Liver (tissue), 9 donors: ENCODE measurements around the gene CYP3A7. TPM values are rescaled to one million over a fixed set of nuclear protein-coding genes. Genes with fewer than 3 reads are reported as not detected.
A peak's percentile ranks its signal among the peaks of the same experiment; 100 is the strongest.

Experiments
- DNase-seq: peaks from one replicate; pipeline ENCODE4 v3.0.0-alpha.2; 2017; ENCODE audit warnings: low spot score
- H3K27ac ChIP-seq, 2 donors: one replicate each; pipeline ENCODE4 v1.7.0; 2013; ENCODE audit warnings: inconsistent platforms in 2 of 2, low read length in 2 of 2, control low read depth in 1 of 2, low read depth in 1 of 2, mild to moderate bottlenecking in 1 of 2
- H3K27me3 ChIP-seq, 4 donors: one replicate each; pipeline versions ENCODE4 v1.6.1 to v1.7.0; 2013; ENCODE audit warnings: low read length in 3 of 4, inconsistent platforms in 1 of 4, mild to moderate bottlenecking in 1 of 4, moderate library complexity in 1 of 4; ENCODE audit not compliant: control insufficient read depth in 4 of 4, insufficient read depth in 4 of 4
- H3K36me3 ChIP-seq, 4 donors: one replicate each; pipeline versions ENCODE4 v1.6.1 to v1.7.0; 2013; ENCODE audit warnings: low read length in 3 of 4, mild to moderate bottlenecking in 3 of 4, low read depth in 1 of 4, moderate library complexity in 1 of 4; ENCODE audit not compliant: control insufficient read depth in 4 of 4, insufficient read depth in 3 of 4
- H3K4me1 ChIP-seq, 4 donors: one replicate each; pipeline versions ENCODE4 v1.6.1 to v1.7.0; 2013; ENCODE audit warnings: low read length in 3 of 4, mild to moderate bottlenecking in 3 of 4, moderate library complexity in 1 of 4; ENCODE audit not compliant: control insufficient read depth in 4 of 4, insufficient read depth in 4 of 4
- H3K4me3 ChIP-seq, 3 donors: one replicate each; pipeline versions ENCODE4 v1.6.1 to v1.7.0; 2013; ENCODE audit warnings: low read length in 3 of 3, control low read depth in 1 of 3, low read depth in 1 of 3, mild to moderate bottlenecking in 1 of 3
- H3K9ac ChIP-seq, 2 donors: one replicate each; pipeline ENCODE4 v1.7.0; 2013; ENCODE audit warnings: low read length in 2 of 2, mild to moderate bottlenecking in 2 of 2, moderate library complexity in 2 of 2, control low read depth in 1 of 2, low read depth in 1 of 2
- H3K9me3 ChIP-seq, 4 donors: one replicate each; pipeline versions ENCODE4 v1.6.1 to v1.7.0; 2013; ENCODE audit warnings: low read length in 3 of 4; ENCODE audit not compliant: control insufficient read depth in 4 of 4
- EGR1 ChIP-seq, 2 donors: IDR thresholded peaks; 2 replicates each; pipeline ENCODE4 v1.6.1; 2016 to 2018; ENCODE audit warnings: antibody characterized with exemption in 2 of 2, low read depth in 2 of 2
- FOXA1 ChIP-seq: IDR thresholded peaks from 2 replicates; pipeline ENCODE4 v1.6.1; 2016; ENCODE audit warnings: antibody characterized with exemption
- FOXA2 ChIP-seq: IDR thresholded peaks from 2 replicates; pipeline ENCODE4 v1.6.1; 2016; ENCODE audit warnings: antibody characterized with exemption
- GABPA ChIP-seq, 2 donors: IDR thresholded peaks in 1 of 2; conservative IDR thresholded peaks in 1 of 2; 2 replicates each; pipeline ENCODE4 v1.6.1; 2016; ENCODE audit warnings: antibody characterized with exemption in 2 of 2, mild to moderate bottlenecking in 1 of 2, moderate library complexity in 1 of 2
- HNF4A ChIP-seq, 2 donors: conservative IDR thresholded peaks; 2 replicates each; pipeline ENCODE4 v1.6.1; 2016; ENCODE audit warnings: antibody characterized with exemption in 2 of 2, mild to moderate bottlenecking in 2 of 2
- JUND ChIP-seq, 2 donors: IDR thresholded peaks; 2 replicates each; pipeline ENCODE4 v1.6.1; 2016; ENCODE audit warnings: antibody characterized with exemption in 2 of 2
- NR2F2 ChIP-seq: IDR thresholded peaks from 2 replicates; pipeline ENCODE4 v1.6.1; 2016; ENCODE audit warnings: antibody characterized with exemption
- RAD21 ChIP-seq, 2 donors: IDR thresholded peaks; 2 replicates each; pipeline ENCODE4 v1.6.1; 2016; ENCODE audit warnings: antibody characterized with exemption in 2 of 2, mild to moderate bottlenecking in 2 of 2
- RXRA ChIP-seq, 2 donors: IDR thresholded peaks; 2 replicates each; pipeline ENCODE4 v1.6.1; 2017 to 2018; ENCODE audit warnings: antibody characterized with exemption in 2 of 2, mild to moderate bottlenecking in 1 of 2
- SP1 ChIP-seq: IDR thresholded peaks from 2 replicates; pipeline ENCODE4 v1.6.1; 2018; ENCODE audit warnings: antibody characterized with exemption, mild to moderate bottlenecking
- TAF1 ChIP-seq: conservative IDR thresholded peaks from 2 replicates; pipeline ENCODE4 v1.6.1; 2016; ENCODE audit warnings: antibody characterized with exemption, mild to moderate bottlenecking
- YY1 ChIP-seq: IDR thresholded peaks from 2 replicates; pipeline ENCODE4 v1.6.1; 2016; ENCODE audit warnings: antibody characterized with exemption, mild to moderate bottlenecking
- WGBS: extraction: QIAGEN DNeasy Blood & Tissue Kit; methylation state at CpG from one replicate; pipeline ENCODE4 v1.1.7; 2013; 5-methylcytosine and 5-hydroxymethylcytosine counted together
- polyA plus RNA-seq, 2 donors: library from polyadenylated mRNA; stranded (reverse) in 1 of 2; unstranded in 1 of 2; fragments of 200-250 nt in 1 of 2; fragments of >200 nt in 1 of 2; fragmentation: Nextera tagmentation in 1 of 2; extraction: Ambion mirVana in 1 of 2; gene quantifications; one replicate each; pipeline versions ENCODE4 v1.2.1 to v1.2.3, GENCODE V29; 2013 to 2015
- total RNA-seq, 2 donors: library from RNA; depleted of rRNA; stranded (reverse); fragments of >200 nt; gene quantifications; one replicate each; pipeline ENCODE4 v1.2.3, GENCODE V29; 2014
- TF ChIP-seq, protein P1 (sequence below): fragments of 150-350 bp; IDR thresholded peaks from 2 replicates; pipeline ENCODE4 v1.5.1; 2017; ENCODE audit warnings: improper control_type of control experiment, low read depth, low read length; ENCODE audit not compliant: missing input control
- TF ChIP-seq, protein P2 (sequence below): IDR thresholded peaks from 2 replicates; pipeline ENCODE4 v1.6.1; 2016; ENCODE audit warnings: antibody characterized with exemption
- TF ChIP-seq, protein P3 (sequence below): IDR thresholded peaks from 2 replicates; pipeline ENCODE4 v1.6.1; 2016; ENCODE audit warnings: antibody characterized with exemption, mild to moderate bottlenecking
- TF ChIP-seq, protein P4 (sequence below): IDR thresholded peaks from 2 replicates; pipeline ENCODE4 v1.6.1; 2016; ENCODE audit warnings: antibody characterized with exemption
- TF ChIP-seq, protein P5 (sequence below): IDR thresholded peaks from 2 replicates; pipeline ENCODE4 v1.6.1; 2016; ENCODE audit warnings: antibody characterized with exemption
- donor health status: healthy.
- donor health status: healthy.
- donor health status: healthy.
- donor health status: healthy.
- donor health status: healthy.

Gene CYP3A7
- total and polyA plus RNA-seq, 4 donors = 36.1 to 2,448 (median 83.4) TPM

DNA sequence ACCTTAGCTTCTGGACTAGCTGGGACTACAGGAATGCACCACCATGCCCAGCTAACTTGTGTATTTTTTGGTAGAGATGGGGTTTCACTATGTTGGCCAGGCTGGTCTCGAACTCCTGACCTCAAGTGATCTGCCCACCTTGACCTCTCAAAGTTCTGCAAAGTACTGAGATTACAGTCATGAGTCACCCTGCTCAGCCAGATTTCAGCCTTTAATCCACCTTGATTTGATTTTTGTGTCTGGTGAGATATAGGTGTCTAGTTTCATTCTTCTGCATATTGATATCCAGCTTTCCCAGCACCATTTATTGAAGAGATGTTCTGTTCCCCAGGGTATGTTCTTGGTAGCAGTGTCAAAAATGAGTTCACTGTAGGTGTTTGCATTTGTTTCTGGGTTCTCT, 20.1 kb upstream of the CYP3A7 start:
- no peak for TF ChIP-seq GABPA (IDR thresholded peaks at IDR 0.05 in 1 of 2, conservative IDR thresholded peaks at IDR 0.05 in 1 of 2)
- TF ChIP-seq JUND (IDR thresholded peaks at IDR 0.05) = no peak
- TF ChIP-seq FOXA2 = no peak
- no peak for TF ChIP-seq FOXA1
- TF ChIP-seq, protein P1, sequence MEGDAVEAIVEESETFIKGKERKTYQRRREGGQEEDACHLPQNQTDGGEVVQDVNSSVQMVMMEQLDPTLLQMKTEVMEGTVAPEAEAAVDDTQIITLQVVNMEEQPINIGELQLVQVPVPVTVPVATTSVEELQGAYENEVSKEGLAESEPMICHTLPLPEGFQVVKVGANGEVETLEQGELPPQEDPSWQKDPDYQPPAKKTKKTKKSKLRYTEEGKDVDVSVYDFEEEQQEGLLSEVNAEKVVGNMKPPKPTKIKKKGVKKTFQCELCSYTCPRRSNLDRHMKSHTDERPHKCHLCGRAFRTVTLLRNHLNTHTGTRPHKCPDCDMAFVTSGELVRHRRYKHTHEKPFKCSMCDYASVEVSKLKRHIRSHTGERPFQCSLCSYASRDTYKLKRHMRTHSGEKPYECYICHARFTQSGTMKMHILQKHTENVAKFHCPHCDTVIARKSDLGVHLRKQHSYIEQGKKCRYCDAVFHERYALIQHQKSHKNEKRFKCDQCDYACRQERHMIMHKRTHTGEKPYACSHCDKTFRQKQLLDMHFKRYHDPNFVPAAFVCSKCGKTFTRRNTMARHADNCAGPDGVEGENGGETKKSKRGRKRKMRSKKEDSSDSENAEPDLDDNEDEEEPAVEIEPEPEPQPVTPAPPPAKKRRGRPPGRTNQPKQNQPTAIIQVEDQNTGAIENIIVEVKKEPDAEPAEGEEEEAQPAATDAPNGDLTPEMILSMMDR = no peak
- TF ChIP-seq, protein P2, sequence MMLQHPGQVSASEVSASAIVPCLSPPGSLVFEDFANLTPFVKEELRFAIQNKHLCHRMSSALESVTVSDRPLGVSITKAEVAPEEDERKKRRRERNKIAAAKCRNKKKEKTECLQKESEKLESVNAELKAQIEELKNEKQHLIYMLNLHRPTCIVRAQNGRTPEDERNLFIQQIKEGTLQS = no peak
- no peak for TF ChIP-seq RAD21 (IDR thresholded peaks at IDR 0.05)
- no peak for TF ChIP-seq HNF4A (conservative IDR thresholded peaks at IDR 0.05)
- no peak for TF ChIP-seq TAF1
- no peak for TF ChIP-seq SP1
- TF ChIP-seq, protein P3, sequence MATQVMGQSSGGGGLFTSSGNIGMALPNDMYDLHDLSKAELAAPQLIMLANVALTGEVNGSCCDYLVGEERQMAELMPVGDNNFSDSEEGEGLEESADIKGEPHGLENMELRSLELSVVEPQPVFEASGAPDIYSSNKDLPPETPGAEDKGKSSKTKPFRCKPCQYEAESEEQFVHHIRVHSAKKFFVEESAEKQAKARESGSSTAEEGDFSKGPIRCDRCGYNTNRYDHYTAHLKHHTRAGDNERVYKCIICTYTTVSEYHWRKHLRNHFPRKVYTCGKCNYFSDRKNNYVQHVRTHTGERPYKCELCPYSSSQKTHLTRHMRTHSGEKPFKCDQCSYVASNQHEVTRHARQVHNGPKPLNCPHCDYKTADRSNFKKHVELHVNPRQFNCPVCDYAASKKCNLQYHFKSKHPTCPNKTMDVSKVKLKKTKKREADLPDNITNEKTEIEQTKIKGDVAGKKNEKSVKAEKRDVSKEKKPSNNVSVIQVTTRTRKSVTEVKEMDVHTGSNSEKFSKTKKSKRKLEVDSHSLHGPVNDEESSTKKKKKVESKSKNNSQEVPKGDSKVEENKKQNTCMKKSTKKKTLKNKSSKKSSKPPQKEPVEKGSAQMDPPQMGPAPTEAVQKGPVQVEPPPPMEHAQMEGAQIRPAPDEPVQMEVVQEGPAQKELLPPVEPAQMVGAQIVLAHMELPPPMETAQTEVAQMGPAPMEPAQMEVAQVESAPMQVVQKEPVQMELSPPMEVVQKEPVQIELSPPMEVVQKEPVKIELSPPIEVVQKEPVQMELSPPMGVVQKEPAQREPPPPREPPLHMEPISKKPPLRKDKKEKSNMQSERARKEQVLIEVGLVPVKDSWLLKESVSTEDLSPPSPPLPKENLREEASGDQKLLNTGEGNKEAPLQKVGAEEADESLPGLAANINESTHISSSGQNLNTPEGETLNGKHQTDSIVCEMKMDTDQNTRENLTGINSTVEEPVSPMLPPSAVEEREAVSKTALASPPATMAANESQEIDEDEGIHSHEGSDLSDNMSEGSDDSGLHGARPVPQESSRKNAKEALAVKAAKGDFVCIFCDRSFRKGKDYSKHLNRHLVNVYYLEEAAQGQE = no peak
- TF ChIP-seq YY1 = no peak
- no peak for TF ChIP-seq NR2F2
- no peak for DNase-seq
- Histone ChIP-seq H3K4me3 (no peak overlapping the region), H3K27ac (peak overlapping the region in 1 of 2 donors; percentile 13), H3K27me3 (no peaks in the 10 kb centered on the region), H3K36me3 (peaks cover 0 to 9% (median 2%) of the 10 kb centered on the region in 4 donors), H3K9me3 (no peaks in the 10 kb centered on the region), H3K4me1 (no peaks in the 10 kb centered on the region), H3K9ac (no peak overlapping the region)
- WGBS = 85% methylated on average over 1 of the region's 1 CpG

DNA sequence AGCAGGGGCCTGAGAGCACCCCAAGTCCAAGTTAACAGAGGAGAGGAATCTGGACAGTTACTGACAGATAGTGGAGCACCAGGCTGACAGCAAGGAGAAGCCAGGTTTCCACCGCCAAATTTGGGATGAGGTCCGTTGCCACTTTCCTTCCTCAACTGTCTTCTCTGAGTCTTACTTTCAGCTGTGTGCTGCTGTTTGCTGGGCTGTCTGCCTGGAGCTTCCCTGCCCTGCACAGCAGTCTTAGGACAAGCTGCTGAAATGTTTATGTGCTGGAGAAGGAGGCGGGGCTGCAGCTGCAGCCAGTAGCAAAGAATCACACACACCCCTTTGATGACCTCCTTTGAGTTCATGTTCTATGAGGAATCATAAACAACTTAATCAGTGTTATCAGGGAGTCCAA, 17.4 kb upstream of the CYP3A7 start:
- H3K27ac ChIP-seq = no peak overlapping the region
- 78% methylated on average over 3 of the region's 3 CpGs for WGBS
- no peak for DNase-seq
- no peaks in the 10 kb centered on the region for H3K4me1 ChIP-seq
- H3K27me3 ChIP-seq = no peaks in the 10 kb centered on the region
- H3K9me3 ChIP-seq = no peaks in the 10 kb centered on the region
- no peak overlapping the region for H3K4me3 ChIP-seq
- H3K36me3 ChIP-seq = no peaks in the 10 kb centered on the region
- no peak for TF ChIP-seq EGR1 (IDR thresholded peaks at IDR 0.05; ENCODE audit: low read depth in 2 of 2)
- TF ChIP-seq, protein P2 = no peak
- TF ChIP-seq, protein P3 = no peak
- TF ChIP-seq RAD21 (IDR thresholded peaks at IDR 0.05) = no peak
- TF ChIP-seq RXRA (IDR thresholded peaks at IDR 0.05) = no peak
- TF ChIP-seq, protein P4, sequence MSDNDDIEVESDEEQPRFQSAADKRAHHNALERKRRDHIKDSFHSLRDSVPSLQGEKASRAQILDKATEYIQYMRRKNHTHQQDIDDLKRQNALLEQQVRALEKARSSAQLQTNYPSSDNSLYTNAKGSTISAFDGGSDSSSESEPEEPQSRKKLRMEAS = no peak
- TF ChIP-seq FOXA2 = no peak
- TF ChIP-seq GABPA (IDR thresholded peaks at IDR 0.05 in 1 of 2, conservative IDR thresholded peaks at IDR 0.05 in 1 of 2) = no peak
- TF ChIP-seq, protein P5, sequence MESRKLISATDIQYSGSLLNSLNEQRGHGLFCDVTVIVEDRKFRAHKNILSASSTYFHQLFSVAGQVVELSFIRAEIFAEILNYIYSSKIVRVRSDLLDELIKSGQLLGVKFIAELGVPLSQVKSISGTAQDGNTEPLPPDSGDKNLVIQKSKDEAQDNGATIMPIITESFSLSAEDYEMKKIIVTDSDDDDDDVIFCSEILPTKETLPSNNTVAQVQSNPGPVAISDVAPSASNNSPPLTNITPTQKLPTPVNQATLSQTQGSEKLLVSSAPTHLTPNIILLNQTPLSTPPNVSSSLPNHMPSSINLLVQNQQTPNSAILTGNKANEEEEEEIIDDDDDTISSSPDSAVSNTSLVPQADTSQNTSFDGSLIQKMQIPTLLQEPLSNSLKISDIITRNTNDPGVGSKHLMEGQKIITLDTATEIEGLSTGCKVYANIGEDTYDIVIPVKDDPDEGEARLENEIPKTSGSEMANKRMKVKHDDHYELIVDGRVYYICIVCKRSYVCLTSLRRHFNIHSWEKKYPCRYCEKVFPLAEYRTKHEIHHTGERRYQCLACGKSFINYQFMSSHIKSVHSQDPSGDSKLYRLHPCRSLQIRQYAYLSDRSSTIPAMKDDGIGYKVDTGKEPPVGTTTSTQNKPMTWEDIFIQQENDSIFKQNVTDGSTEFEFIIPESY = no peak
- TF ChIP-seq FOXA1 = no peak
- H3K9ac ChIP-seq = no peak overlapping the region
